Measurements from ENCODE around the gene SHKBP1. TPM values are rescaled to one million over a fixed set of nuclear protein-coding genes. Genes with fewer than 3 reads are reported as not detected.

SHKBP1 gene
- total RNA-seq, 1 donor from 2014 or later: 51.6 TPM

- Histone ChIP-seq H3K27me3 (no peaks in the 10 kb centered on the region), H3K36me3 (no peaks in the 10 kb centered on the region), H3K27ac (peak overlapping the region; percentile 88), H3K4me1 (peaks cover 82% of the 10 kb centered on the region), H3K9me3 (no peaks in the 10 kb centered on the region), H3K4me3 (peak overlapping the region in 1 of 2 donors; percentile 30)
- TF ChIP-seq CTCF (IDR thresholded peaks at IDR 0.05): no peak
- intact Hi-C loops (cut with DNase I): no loop called here
- DNase-seq (ENCODE audit: extremely low spot score in 2 of 2): no peak
These were observed 34.4 kb downstream of the SHKBP1 start for GRCh38 chr19:40611096-40611495.

GRCh38 chr19:40611900-40612698, 35.4 kb downstream of the SHKBP1 start:
- no peaks in the 10 kb centered on the region for H3K9me3 ChIP-seq
- DNase-seq (ENCODE audit: extremely low spot score in 2 of 2): no peak
- H3K36me3 ChIP-seq: no peaks in the 10 kb centered on the region
- TF ChIP-seq POLR2A (IDR thresholded peaks at IDR 0.05) (no peak), POLR2AphosphoS5 (IDR thresholded peaks at IDR 0.05; ENCODE audit: insufficient read depth in 1 of 2, low read depth in 1 of 2) (no peak), CTCF (IDR thresholded peaks at IDR 0.05) (no peak)
- peaks cover 75% of the 10 kb centered on the region for H3K4me1 ChIP-seq
- intact Hi-C loops (cut with DNase I): no loop called here
- no peaks in the 10 kb centered on the region for H3K27me3 ChIP-seq
- H3K4me3 ChIP-seq: no peak overlapping the region
- peak overlapping the region; percentile 88 for H3K27ac ChIP-seq

GRCh38 chr19:40612831-40613689, 36.4 kb downstream of the SHKBP1 start:
- peaks cover 66% of the 10 kb centered on the region for H3K4me1 ChIP-seq
- intact Hi-C loops (cut with DNase I): no loop called here
- DNase-seq (ENCODE audit: extremely low spot score in 2 of 2): no peak

GRCh38 chr19:40613690-40614621, 37.3 kb downstream of the SHKBP1 start:
- peaks cover 0 to 6% of the 10 kb centered on the region in 2 donors for H3K36me3 ChIP-seq
- H3K27me3 ChIP-seq: no peaks in the 10 kb centered on the region
- H3K4me1 ChIP-seq: peaks cover 57% of the 10 kb centered on the region
- TF ChIP-seq POLR2A (IDR thresholded peaks at IDR 0.05) (no peak), CTCF (IDR thresholded peaks at IDR 0.05) (no peak), POLR2AphosphoS5 (IDR thresholded peaks at IDR 0.05; ENCODE audit: insufficient read depth in 1 of 2, low read depth in 1 of 2) (peak in 1 of 2 donors; percentile 61)
- DNase-seq (ENCODE audit: extremely low spot score in 2 of 2): no peak
- H3K27ac ChIP-seq: peak overlapping the region; percentile 84
- intact Hi-C loops (cut with DNase I): no loop called here
- peak overlapping the region; percentile 53 to 62 for H3K4me3 ChIP-seq
- H3K9me3 ChIP-seq: no peaks in the 10 kb centered on the region

More at GRCh38 chr19:40612831-40613689, 36.4 kb downstream of the SHKBP1 start:
- TF ChIP-seq POLR2AphosphoS5 (IDR thresholded peaks at IDR 0.05; ENCODE audit: insufficient read depth in 1 of 2, low read depth in 1 of 2) (no peak), CTCF (IDR thresholded peaks at IDR 0.05) (no peak), POLR2A (IDR thresholded peaks at IDR 0.05) (no peak)
- no peaks in the 10 kb centered on the region for H3K27me3 ChIP-seq
- no peaks in the 10 kb centered on the region for H3K36me3 ChIP-seq
- no peaks in the 10 kb centered on the region for H3K9me3 ChIP-seq
- peak overlapping the region; percentile 53 to 62 for H3K4me3 ChIP-seq
- peak overlapping the region; percentile 84 for H3K27ac ChIP-seq
